B cell (primary cell): ENCODE results near the gene KLF1. TPM values are rescaled to one million over a fixed set of nuclear protein-coding genes. Genes with fewer than 3 reads are reported as not detected.

Source experiments
- ATAC-seq: fragments of 200-7000 bp; cut with Tn5 transposase; one replicate; pipeline ENCODE4 v1.10.0; 2021; ENCODE audit warnings: low read depth, mild to moderate bottlenecking, moderate number of reproducible peaks, moderate library complexity
- CTCF ChIA-PET: fragments of 350-600 bp; sonication (Branson Sonifier 250); formaldehyde crosslinking; loops from one replicate; lab custom pipeline; 2021; ENCODE audit warnings: antibody characterized with exemption, inconsistent platforms; lab: Charles Lee
- POLR2A ChIA-PET: fragments of 350-600 bp; sonication (Branson Sonifier 250); formaldehyde crosslinking; loops from one replicate; lab custom pipeline; 2021; ENCODE audit warnings: antibody characterized with exemption; lab: Charles Lee
- DNase-seq: peaks from one replicate; pipeline ENCODE4 v3.0.0; 2013
- H2AFZ ChIP-seq: 2 replicates; pipeline ENCODE4 v1.6.1; 2012; ENCODE audit warnings: mild to moderate bottlenecking, low read depth, low read length; ENCODE audit not compliant: insufficient read depth, poor library complexity, severe bottlenecking
- H3K27ac ChIP-seq, 2 donors: 1 replicate in 1 of 2; 2 replicates in 1 of 2; pipeline ENCODE4 v1.5.1; 2012 to 2013; ENCODE audit warnings: low read length in 2 of 2, mild to moderate bottlenecking in 2 of 2, moderate library complexity in 1 of 2
- H3K27me3 ChIP-seq, 4 experiments: fragments of 200-600 bp in 1 of 4; sonication (generic) in 1 of 4; replicated peaks in 1 of 4; 1 replicate in 2 of 4; 2 replicates in 2 of 4; pipeline versions ENCODE4 v1.6.1 to v1.7.0; 2013 to 2016; ENCODE audit warnings: low read length in 3 of 4, mild to moderate bottlenecking in 2 of 4, mixed read lengths in 1 of 4, moderate library complexity in 1 of 4; ENCODE audit not compliant: insufficient read depth in 4 of 4, control insufficient read depth in 3 of 4; ENCODE audit errors: control extremely low read depth in 1 of 4
- H3K36me3 ChIP-seq, 2 experiments: replicated peaks in 1 of 2; 1 replicate in 1 of 2; 2 replicates in 1 of 2; pipeline versions ENCODE4 v1.6.1 to v1.7.1; 2013; ENCODE audit warnings: low read length in 1 of 2; ENCODE audit not compliant: insufficient read depth in 2 of 2, control insufficient read depth in 1 of 2; ENCODE audit errors: control extremely low read depth in 1 of 2, extremely low read depth in 1 of 2
- H3K4me1 ChIP-seq, 2 donors: fragments of 200-600 bp in 1 of 2; sonication (generic) in 1 of 2; 1 replicate in 1 of 2; 2 replicates in 1 of 2; pipeline versions ENCODE4 v1.5.1 to v1.6.1; 2013 to 2017; ENCODE audit warnings: low read length in 2 of 2; ENCODE audit not compliant: control insufficient read depth in 2 of 2, insufficient read depth in 2 of 2
- H3K4me2 ChIP-seq: replicated peaks from 2 replicates; pipeline ENCODE3; 2012; ENCODE audit warnings: mild to moderate bottlenecking, low read depth, low read length; ENCODE audit not compliant: poor library complexity, severe bottlenecking
- H3K4me3 ChIP-seq, 5 experiments: fragments of 200-600 bp in 1 of 5; sonication (generic) in 1 of 5; 1 replicate in 3 of 5; 2 replicates in 2 of 5; pipeline versions ENCODE4 v1.5.1 to v1.7.0; 2011 to 2016; ENCODE audit warnings: low read length in 4 of 5, mild to moderate bottlenecking in 4 of 5, low read depth in 2 of 5, control low read depth in 1 of 5, moderate library complexity in 1 of 5; ENCODE audit not compliant: insufficient read depth in 1 of 5; ENCODE audit errors: control extremely low read depth in 1 of 5, extremely low read depth in 1 of 5
- H3K79me2 ChIP-seq: fragments of 200-600 bp; sonication (generic); one replicate; pipeline ENCODE4 v1.6.0; 2016; ENCODE audit warnings: low read length; ENCODE audit not compliant: control insufficient read depth, insufficient read depth
- H3K9ac ChIP-seq: fragments of 200-600 bp; sonication (generic); 2 replicates; pipeline ENCODE4 v1.6.1; 2017; ENCODE audit warnings: mild to moderate bottlenecking, low read length, moderate library complexity
- H3K9me3 ChIP-seq, 3 donors: one replicate each; pipeline versions ENCODE4 v1.6.1 to v1.7.1; 2013; ENCODE audit warnings: low read length in 2 of 3; ENCODE audit not compliant: control insufficient read depth in 2 of 3, insufficient read depth in 1 of 3; ENCODE audit errors: control extremely low read depth in 1 of 3
- H4K20me1 ChIP-seq: 2 replicates; pipeline ENCODE4 v1.6.0; 2012; ENCODE audit warnings: mild to moderate bottlenecking, low read length; ENCODE audit not compliant: insufficient read depth, control insufficient read depth, poor library complexity, severe bottlenecking
- H3K27ac Mint-ChIP-seq: one replicate; pipeline ENCODE4 v1.8.0; 2021; ENCODE audit warnings: mixed read lengths
- H3K27me3 Mint-ChIP-seq: one replicate; pipeline ENCODE4 v1.8.0; 2021; ENCODE audit warnings: mixed read lengths
- H3K4me1 Mint-ChIP-seq: one replicate; pipeline ENCODE4 v1.8.0; 2021; ENCODE audit warnings: mixed read lengths
- H3K4me3 Mint-ChIP-seq: one replicate; pipeline ENCODE4 v1.8.0; 2021; ENCODE audit warnings: mixed read lengths
- H3K9me3 Mint-ChIP-seq: one replicate; pipeline ENCODE4 v1.8.0; 2022; ENCODE audit warnings: mixed read lengths; ENCODE audit not compliant: insufficient read depth
- CTCF ChIP-seq: fragments of 200-600 bp; IDR thresholded peaks from one replicate; pipeline ENCODE4 v1.8.0; 2022; ENCODE audit warnings: antibody characterized with exemption, mild to moderate bottlenecking
- EZH2 ChIP-seq: IDR thresholded peaks from 2 replicates; pipeline ENCODE4 v1.6.1; 2012; ENCODE audit warnings: borderline replicate concordance, low read depth, mild to moderate bottlenecking, moderate library complexity, low read length; ENCODE audit not compliant: insufficient read depth, poor library complexity, severe bottlenecking
- WGBS: methylation state at CpG from one replicate; pipeline ENCODE4 v1.1.5; 2013; ENCODE audit warnings: missing lambda C conversion rate; ENCODE audit not compliant: insufficient coverage; 5-methylcytosine and 5-hydroxymethylcytosine counted together
- intact Hi-C: fragments of 100-400 bp; cut with micrococcal nuclease; formaldehyde crosslinking; loops from one replicate; pipeline ENCODE4 v1.10.0; 2022
- polyA plus RNA-seq: library from polyadenylated mRNA; depleted of rRNA; stranded (reverse); fragments of >200 nt; gene quantifications from 2 replicates; pipeline ENCODE4 v1.2.3, GENCODE V29; 2012
- total RNA-seq, 2 donors: library from RNA; stranded (reverse); fragments of 120-200 nt in 1 of 2; gene quantifications; 1 replicate in 1 of 2; 2 replicates in 1 of 2; pipeline versions ENCODE4 v1.2.3 to v1.2.4, GENCODE V29; 2013 to 2022

The KLF1 gene
- total and polyA plus RNA-seq, 2 donors (not counting 1 experiment from before 2014, with no cell fraction given) = not detected

GRCh38 chr19:12881172-12881808 is 5.7 kb downstream of the KLF1 start, which contains the start of gene DNASE2:
Gene DNASE2 (minus strand): TSS chr19:12881449. CDS start chr19:12881375, 74 bp downstream.
- Histone ChIP-seq H3K79me2 (peaks cover 19% of the 10 kb centered on the region), H3K9me3 (peaks cover 0 to 40% (median 5%) of the 10 kb centered on the region in 3 donors), H4K20me1 (no peaks in the 10 kb centered on the region), H3K4me1 (peaks cover 19 to 41% of the 10 kb centered on the region in 2 donors), H2AFZ (peak within 1 kb of the TSS; percentile 80), H3K36me3 (peaks cover 0 to 14% of the 10 kb centered on the region in 2 experiments), H3K4me2 (peak within 1 kb of the TSS; percentile 90), H3K27ac (peak within 1 kb of the TSS; percentile 94 to 98), H3K9ac (peak within 1 kb of the TSS; percentile 90), H3K4me3 (peak within 1 kb of the TSS; percentile 58 to 97 (median 83)), H3K27me3 (no peaks in the 10 kb centered on the region)
- no peak for TF ChIP-seq CTCF
- TF ChIP-seq EZH2 = no peak
- CTCF ChIA-PET = interaction anchor here (0.7 to 7.1 kb wide), 9 partner anchors 9 to 304 kb away, joined by 3 to 58 read pairs (median 6); partner anchors contain the start of gene GCDH
- under 1% methylated on average over 38 of the region's 38 CpGs for WGBS
- peak within 1 kb of the TSS; percentile 84 for H3K4me3 Mint-ChIP-seq
- no peaks in the 10 kb centered on the region for H3K9me3 Mint-ChIP-seq
- peak within 1 kb of the TSS; percentile 96 for H3K27ac Mint-ChIP-seq
- DNase-seq (peak; percentile 98), ATAC-seq (peak; percentile 88)
- no peaks in the 10 kb centered on the region for H3K27me3 Mint-ChIP-seq
- H3K4me1 Mint-ChIP-seq = peaks cover 27% of the 10 kb centered on the region
- intact Hi-C loops = loop anchor here (1.0 to 2.0 kb wide), 2 partner anchors 9 to 14 kb away; no protein-coding TSS in a partner anchor
- POLR2A ChIA-PET = interaction anchor here (0.5 to 1.6 kb wide), 7 partner anchors 10 to 232 kb away, joined by 3 to 13 read pairs (median 5); partner anchors contain the start of gene GCDH
